Stimulated activated CD4-positive, alpha-beta T cell treated with anti-CD3 and anti-CD28 coated beads, TNF-alpha, amount 100 ng/mL, for 1 hour (primary cell): ENCODE measurements around the gene SESN2.
"Not testable (repeated sequence)": the region's sequence is repeated elsewhere in the genome, so short reads cannot be mapped to it uniquely, and the experiment has no call there.

ENCODE experiments used
- DNase-seq, 3 donors: peaks; one replicate each; pipeline ENCODE4 v3.0.0-alpha.2; 2020; ENCODE audit warnings: low read depth in 3 of 3, low spot score in 1 of 3

SESN2 gene

DNA sequence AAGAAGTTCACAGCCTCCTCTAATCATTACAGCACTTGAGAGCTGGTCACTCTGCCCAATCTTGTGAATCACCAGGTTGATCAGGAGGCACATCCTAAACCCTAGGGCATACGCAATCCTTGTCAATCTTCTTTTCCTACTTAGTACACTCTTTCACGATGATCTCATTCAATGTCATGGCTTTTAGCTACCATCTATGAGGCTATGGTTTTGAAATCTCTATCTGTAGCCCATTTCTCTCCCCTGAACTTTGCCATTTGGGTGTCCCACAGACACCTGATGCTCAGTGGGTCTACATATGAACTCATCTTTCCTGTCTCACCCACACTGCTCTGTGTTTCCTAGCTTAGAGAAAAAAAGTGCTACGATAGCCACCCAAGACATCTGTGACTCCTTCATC is 67.7 kb downstream of the SESN2 start:
- no peak for DNase-seq

DNA sequence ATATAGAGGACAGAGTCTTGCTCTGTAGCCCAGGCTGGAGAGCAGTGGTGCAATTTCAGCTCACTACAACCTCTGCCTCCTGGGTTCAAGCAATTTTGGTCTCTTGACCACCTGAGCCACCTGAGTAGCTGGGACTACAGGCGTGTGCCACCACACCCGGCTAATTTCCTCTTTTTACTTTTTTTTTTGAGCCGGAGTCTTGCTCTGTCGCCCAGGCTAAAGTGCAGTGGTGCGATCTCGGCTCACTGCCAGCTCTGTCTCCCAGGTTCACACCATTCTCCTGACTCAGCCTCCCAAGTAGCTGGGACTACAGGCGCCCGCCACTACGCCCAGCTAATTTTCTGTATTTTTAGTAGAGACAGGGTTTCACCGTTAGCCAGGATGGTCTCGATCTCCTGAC is 68.1 kb downstream of the SESN2 start:
- not testable (repeated sequence) for DNase-seq

DNA sequence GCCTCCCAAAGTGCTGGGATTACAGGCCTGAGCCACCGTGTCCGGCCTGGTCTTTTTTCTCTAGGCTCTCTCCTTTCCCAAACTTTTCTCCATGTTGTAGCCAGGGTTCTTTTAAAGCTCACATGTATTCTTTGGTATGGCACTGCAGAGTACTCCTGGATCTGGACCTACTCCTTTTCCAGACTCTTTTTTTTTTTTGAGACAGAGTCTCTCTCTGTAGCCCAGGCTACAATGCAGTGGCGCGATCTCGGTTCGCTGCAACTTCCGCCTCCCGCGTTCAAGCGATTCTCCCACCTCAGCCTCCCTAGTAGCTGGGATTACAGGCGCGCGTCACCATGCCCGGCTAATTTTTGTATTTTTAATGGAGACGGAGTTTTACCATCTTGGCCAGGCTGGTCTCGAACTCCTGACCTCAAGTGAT is 68.9 kb downstream of the SESN2 start:
- no peak for DNase-seq

DNA sequence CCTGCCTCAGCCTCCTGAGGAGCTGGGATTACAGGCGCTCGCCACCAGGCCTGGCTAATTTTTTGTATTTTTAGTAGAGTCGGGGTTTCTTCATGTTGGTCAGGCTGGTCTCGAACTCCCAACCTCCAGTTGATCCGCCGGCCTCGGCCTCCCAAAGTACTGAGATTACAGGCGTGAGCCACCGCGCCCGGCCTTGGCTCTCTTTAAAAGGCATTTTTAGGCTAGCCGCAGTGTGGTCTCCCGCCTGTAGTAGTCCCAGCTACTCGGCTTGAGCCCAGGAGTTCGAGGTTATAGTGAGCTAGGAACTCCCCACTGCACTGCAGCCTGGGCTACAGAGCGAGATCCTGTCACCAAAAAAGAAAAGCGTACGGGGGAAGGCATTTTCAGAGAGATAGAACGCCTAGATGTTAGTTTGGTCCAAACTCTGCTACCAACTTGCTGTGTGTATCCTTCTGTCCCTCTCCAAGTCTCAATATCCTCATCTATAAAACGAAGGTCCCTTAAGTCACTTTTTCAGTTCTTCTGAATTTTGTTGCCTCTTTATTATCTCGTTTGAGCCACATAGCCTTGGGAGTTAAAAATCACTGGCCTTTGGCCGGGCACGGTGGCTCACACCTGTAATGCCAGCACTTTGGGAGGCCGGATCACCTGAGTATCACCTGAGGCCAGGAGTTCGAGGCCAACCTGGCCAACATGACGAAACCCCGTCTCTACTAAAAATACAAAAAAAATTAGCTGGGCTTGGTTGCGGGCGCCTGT is 70.3 kb downstream of the SESN2 start:
- peak in 2 of 3 donors; percentile 1 to 37 for DNase-seq
